BLaER1 (cell line): ENCODE results near the gene TRANK1.
"Not testable (repeated sequence)": the region's sequence is repeated elsewhere in the genome, so short reads cannot be mapped to it uniquely, and the experiment has no call there.

Experiments used
- H3K27ac ChIP-seq: shearing (Covaris generic); formaldehyde crosslinking; 2 replicates; pipeline ENCODE4 v1.8.1; 2022
- H3K27me3 ChIP-seq: shearing (Covaris generic); formaldehyde crosslinking; 2 replicates; pipeline ENCODE4 v1.8.1; 2022
- H3K36me3 ChIP-seq: shearing (Covaris generic); formaldehyde crosslinking; 2 replicates; pipeline ENCODE4 v1.8.1; 2022
- H3K4me1 ChIP-seq: shearing (Covaris generic); formaldehyde crosslinking; 2 replicates; pipeline ENCODE4 v1.8.1; 2022
- H3K4me2 ChIP-seq: shearing (Covaris generic); formaldehyde crosslinking; 2 replicates; pipeline ENCODE4 v1.8.1; 2022
- H3K4me3 ChIP-seq: shearing (Covaris generic); formaldehyde crosslinking; 2 replicates; pipeline ENCODE4 v1.8.1; 2022
- H3K9ac ChIP-seq: shearing (Covaris generic); formaldehyde crosslinking; 2 replicates; pipeline ENCODE4 v1.8.1; 2022
- H3K9me3 ChIP-seq: shearing (Covaris generic); formaldehyde crosslinking; 2 replicates; pipeline ENCODE4 v1.8.1; 2022
- H4K20me1 ChIP-seq: shearing (Covaris generic); formaldehyde crosslinking; 2 replicates; pipeline ENCODE4 v1.8.1; 2022
- Cebpa-rat ChIP-seq: shearing (Covaris generic); IDR thresholded peaks from 2 replicates; pipeline ENCODE4 v1.8.1; 2022

The TRANK1 gene

DNA sequence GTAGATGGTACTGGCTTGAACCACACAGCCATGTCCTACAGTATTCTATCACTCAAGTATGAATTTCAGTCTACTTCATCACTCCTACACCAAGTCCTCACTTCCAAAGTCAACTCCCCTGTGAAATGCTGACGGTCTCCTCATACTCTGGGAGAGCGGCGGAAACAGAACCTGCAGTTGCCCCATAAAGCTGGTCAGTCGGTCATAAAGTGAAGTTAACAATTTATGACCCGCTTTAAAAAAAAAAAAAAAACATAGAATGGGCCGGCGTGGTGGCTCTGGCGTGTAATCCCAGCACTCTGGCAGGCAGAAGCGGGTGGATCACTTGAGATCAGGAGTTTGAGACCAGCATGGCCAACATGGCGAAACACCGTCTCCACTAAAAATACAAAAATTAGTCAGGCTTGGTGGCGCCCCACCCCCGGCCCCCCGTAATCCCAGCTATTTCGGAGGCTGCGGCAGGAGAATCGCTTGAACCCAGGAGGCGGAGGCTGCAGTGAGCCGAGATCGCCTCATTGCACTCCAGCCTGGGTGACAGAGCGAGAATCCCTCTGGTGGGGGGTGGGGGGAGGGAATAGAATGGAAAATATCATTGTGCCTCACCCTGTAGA, 2.1 kb downstream of the TRANK1 start:
- no peak overlapping the region for H3K27ac ChIP-seq

DNA sequence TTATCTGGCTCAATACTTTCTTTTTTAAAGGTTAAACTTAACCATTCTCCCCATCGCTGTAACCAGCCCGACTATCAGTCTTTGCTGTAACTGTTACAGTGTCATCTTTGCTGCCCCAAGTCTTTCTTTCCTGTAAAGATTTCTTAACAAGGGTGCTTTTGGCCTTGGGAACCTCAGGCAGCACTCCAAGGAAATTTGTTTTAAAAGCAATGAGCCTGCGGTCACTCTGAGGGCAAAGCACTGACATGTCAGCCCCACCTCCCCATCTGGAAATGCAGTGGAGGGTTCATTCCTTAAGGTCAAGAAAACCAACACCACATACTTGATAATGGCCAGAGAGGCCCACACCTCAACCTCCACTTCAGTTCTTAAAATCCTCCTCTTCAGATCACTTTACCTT, 3.2 kb downstream of the TRANK1 start:
- Histone ChIP-seq H3K27me3 (no peaks in the 10 kb centered on the region; the same call in 1 of the 2 replicates), H3K4me2 (no peak overlapping the region), H3K9me3 (peaks cover 16% of the 10 kb centered on the region)

More for the DNA sequence above, 2.1 kb downstream of the TRANK1 start:
- Histone ChIP-seq H3K36me3 (no peaks in the 10 kb centered on the region), H3K9ac (no peak overlapping the region), H3K4me2 (no peak overlapping the region), H3K4me1 (peaks cover 18% of the 10 kb centered on the region), H4K20me1 (no peaks in the 10 kb centered on the region), H3K27me3 (no peaks in the 10 kb centered on the region; the same call in 1 of the 2 replicates), H3K4me3 (no peak overlapping the region), H3K9me3 (peaks cover 27% of the 10 kb centered on the region)
- no peak for TF ChIP-seq Cebpa-rat

DNA sequence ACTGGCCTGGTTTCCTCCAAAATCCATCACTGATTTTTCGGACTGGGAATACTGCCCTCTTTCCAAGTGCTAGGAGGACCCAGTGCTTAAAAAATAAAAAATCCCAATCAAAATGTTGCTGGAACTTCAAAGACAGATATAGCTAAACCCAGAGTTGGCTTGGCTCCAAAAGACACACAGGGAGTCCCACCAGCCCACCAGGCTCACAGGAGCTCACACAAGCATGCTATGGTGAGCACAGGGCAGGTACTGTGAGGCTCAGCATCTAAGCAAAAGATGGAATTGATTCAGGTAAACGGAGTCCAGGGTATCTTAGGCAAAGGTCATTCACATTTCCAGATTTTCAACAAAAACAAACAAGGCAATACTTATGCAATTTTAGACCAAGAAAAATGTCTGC, 3.7 kb downstream of the TRANK1 start:
- Histone ChIP-seq H3K9me3 (peaks cover 11% of the 10 kb centered on the region), H3K36me3 (no peaks in the 10 kb centered on the region), H3K27me3 (no peaks in the 10 kb centered on the region; the same call in 1 of the 2 replicates), H3K4me2 (no peak overlapping the region), H3K27ac (no peak overlapping the region), H3K9ac (no peak overlapping the region), H3K4me1 (peaks cover 18% of the 10 kb centered on the region), H3K4me3 (no peak overlapping the region), H4K20me1 (no peaks in the 10 kb centered on the region)
- no peak for TF ChIP-seq Cebpa-rat

More for the DNA sequence above, 3.2 kb downstream of the TRANK1 start:
- H3K9ac ChIP-seq, result no peak overlapping the region
- no peak for TF ChIP-seq Cebpa-rat
- peaks cover 18% of the 10 kb centered on the region for H3K4me1 ChIP-seq
- H4K20me1 ChIP-seq, result no peaks in the 10 kb centered on the region
- no peak overlapping the region for H3K27ac ChIP-seq
- H3K36me3 ChIP-seq, result no peaks in the 10 kb centered on the region
- no peak overlapping the region for H3K4me3 ChIP-seq

DNA sequence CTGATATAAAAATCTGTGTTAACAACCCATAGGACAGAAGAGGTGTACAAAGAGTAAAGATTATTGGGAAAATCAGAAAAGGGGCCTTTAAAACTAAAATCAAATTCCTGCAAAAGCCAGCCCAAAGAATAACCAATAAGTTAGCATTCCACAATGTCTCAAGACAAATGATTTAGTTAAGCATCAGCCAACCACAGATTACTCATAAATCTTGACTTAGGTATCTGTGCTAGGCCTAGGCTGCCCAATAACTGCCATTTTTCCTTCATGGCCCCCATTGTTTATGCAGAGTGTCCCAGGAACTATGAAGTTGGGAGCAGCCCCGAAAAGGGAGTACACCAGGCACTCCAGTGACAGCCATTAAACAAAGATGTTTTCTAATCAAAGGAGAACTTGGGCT, 7.4 kb downstream of the TRANK1 start:
- H3K27me3 ChIP-seq, result no peaks in the 10 kb centered on the region
- TF ChIP-seq Cebpa-rat, result no peak
- H3K27ac ChIP-seq, result no peak overlapping the region
- H3K9me3 ChIP-seq, result no peaks in the 10 kb centered on the region
- peaks cover 18% of the 10 kb centered on the region; the same call in 1 of the 2 replicates for H3K4me1 ChIP-seq
- H3K36me3 ChIP-seq, result peaks cover 26% of the 10 kb centered on the region
- H3K9ac ChIP-seq, result no peak overlapping the region
- H3K4me3 ChIP-seq, result no peak overlapping the region
- no peaks in the 10 kb centered on the region for H4K20me1 ChIP-seq
- no peak overlapping the region for H3K4me2 ChIP-seq

DNA sequence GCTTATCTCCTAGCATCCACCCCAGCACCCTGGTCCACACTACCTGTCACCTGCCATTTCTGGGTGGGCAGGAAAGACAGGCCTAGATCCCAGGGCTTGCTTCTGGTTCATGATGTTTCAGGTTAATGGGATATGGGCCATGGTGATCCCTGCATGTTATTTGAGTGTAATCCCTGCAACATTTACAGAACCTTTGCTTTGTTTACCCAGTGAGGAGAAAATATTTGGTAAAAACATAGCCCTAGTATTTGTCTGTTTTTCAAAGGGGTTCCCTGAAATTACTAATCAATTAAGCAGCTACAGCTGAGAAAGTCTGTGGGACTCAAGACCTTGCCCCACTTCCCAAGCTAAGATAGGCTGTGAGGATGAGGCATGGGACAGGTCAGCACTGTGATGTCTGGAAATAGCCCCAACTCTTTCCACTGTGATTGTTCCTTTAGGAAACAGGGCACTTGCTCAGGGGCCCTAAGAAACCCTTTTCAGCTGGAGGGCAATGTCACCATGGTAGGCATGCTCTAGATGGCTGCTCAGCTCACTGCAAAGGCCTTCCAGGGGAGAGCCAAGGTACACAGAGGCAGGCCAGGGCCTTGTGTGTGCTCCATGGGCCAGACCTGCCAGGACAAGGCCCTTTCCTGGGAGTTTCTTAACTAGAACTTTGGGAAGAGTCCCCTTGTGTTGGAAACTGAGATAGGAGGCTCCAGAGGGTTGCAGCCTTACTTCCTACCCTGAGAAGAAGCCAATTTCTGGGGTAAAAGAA, 11.1 kb downstream of the TRANK1 start:
- H3K4me3 ChIP-seq, result no peak overlapping the region
- no peak overlapping the region for H3K9ac ChIP-seq
- H3K27me3 ChIP-seq, result no peaks in the 10 kb centered on the region
- H3K27ac ChIP-seq, result peak overlapping the region; percentile 47; the same call in 1 of the 2 replicates
- peaks cover 16% of the 10 kb centered on the region; the same call in 1 of the 2 replicates for H3K4me1 ChIP-seq
- no peak for TF ChIP-seq Cebpa-rat
- 0 out of 2 replicates have a peak overlapping the region, but pooled peaks have one; percentile 17 for H3K4me2 ChIP-seq
- peaks cover 40% of the 10 kb centered on the region for H3K36me3 ChIP-seq
- no peaks in the 10 kb centered on the region for H3K9me3 ChIP-seq
- H4K20me1 ChIP-seq, result no peaks in the 10 kb centered on the region

DNA sequence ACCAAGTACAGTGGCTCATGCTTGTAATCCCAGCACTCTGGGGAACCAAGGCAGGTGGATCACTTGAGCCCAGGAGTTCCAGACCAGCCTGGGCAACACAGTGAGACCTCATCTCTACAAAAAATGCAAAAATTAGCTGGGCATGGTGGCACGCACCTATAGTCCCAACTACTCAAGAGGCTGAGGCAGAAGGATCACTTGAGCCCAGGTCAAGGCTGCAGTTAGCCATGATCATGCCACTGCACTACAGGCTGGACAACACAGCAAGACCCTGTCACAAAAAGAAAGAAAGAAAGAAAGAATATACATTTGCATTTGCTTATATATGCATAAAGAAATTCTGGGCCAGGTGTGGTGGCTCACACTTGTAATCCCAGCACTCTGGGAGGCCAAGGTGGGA, 13.4 kb downstream of the TRANK1 start:
- H3K4me1 ChIP-seq, result peaks cover 15% of the 10 kb centered on the region; the same call in 1 of the 2 replicates
- not testable (repeated sequence) for H4K20me1 ChIP-seq, H3K9ac ChIP-seq

DNA sequence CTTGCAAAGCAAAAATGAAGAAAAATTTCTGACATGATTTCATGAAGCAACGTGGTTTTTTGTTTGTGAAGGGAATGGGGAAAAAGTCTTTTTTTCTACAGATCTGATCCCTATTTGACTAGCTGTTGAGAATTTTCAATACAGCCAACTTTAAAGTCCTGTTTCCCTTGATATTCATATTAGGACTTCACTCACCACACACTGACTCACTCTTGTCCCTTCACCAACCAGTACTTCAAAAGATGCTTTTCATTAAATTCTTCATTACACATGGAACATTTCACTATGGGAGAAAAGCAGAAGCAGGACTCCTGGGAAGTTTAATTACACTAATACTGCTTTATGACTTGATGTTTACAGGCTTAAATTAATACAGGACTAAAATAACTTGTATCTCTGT, 16.6 kb downstream of the TRANK1 start:
- no peaks in the 10 kb centered on the region for H4K20me1 ChIP-seq
- no peaks in the 10 kb centered on the region for H3K27me3 ChIP-seq
- H3K4me3 ChIP-seq, result no peak overlapping the region
- H3K9ac ChIP-seq, result no peak overlapping the region
- H3K36me3 ChIP-seq, result peaks cover 14% of the 10 kb centered on the region
- TF ChIP-seq Cebpa-rat, result no peak
- no peaks in the 10 kb centered on the region for H3K9me3 ChIP-seq
- H3K4me2 ChIP-seq, result no peak overlapping the region
- no peak overlapping the region for H3K27ac ChIP-seq
- H3K4me1 ChIP-seq, result peaks cover 39% of the 10 kb centered on the region

More for the DNA sequence above, 13.4 kb downstream of the TRANK1 start:
- H3K27ac ChIP-seq, H3K27me3 ChIP-seq, H3K9me3 ChIP-seq, H3K4me2 ChIP-seq, H3K4me3 ChIP-seq: not testable (repeated sequence)
- H3K36me3 ChIP-seq, result peaks cover 40% of the 10 kb centered on the region

DNA sequence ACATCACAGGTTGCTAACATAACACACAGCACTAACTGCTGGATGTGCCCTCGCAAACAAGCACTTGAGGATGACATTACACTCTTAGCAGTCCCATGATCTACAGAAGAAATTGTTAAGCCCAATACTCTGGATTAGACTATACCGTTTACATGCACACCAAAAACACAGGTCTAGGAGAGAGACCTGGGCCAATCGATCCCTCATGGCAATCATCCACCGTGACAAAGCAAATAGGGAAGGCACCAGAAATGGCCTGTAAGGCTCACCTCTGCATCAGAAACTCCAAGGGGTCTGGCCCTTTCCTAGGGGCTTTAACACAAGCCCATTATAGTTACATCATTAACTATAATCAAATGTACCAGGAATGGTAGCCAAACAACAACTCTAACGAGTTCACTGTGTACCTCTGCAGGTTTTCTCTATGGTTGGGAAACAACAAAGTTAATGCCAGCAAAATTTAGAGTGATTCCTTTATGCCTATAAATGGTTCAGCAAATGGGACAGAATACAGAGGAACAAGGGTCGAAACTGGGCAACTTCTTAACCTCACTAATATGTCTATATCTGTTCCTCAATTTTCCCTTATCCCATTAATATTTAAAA, 18.5 kb downstream of the TRANK1 start:
- H3K27ac ChIP-seq, result no peak overlapping the region

DNA sequence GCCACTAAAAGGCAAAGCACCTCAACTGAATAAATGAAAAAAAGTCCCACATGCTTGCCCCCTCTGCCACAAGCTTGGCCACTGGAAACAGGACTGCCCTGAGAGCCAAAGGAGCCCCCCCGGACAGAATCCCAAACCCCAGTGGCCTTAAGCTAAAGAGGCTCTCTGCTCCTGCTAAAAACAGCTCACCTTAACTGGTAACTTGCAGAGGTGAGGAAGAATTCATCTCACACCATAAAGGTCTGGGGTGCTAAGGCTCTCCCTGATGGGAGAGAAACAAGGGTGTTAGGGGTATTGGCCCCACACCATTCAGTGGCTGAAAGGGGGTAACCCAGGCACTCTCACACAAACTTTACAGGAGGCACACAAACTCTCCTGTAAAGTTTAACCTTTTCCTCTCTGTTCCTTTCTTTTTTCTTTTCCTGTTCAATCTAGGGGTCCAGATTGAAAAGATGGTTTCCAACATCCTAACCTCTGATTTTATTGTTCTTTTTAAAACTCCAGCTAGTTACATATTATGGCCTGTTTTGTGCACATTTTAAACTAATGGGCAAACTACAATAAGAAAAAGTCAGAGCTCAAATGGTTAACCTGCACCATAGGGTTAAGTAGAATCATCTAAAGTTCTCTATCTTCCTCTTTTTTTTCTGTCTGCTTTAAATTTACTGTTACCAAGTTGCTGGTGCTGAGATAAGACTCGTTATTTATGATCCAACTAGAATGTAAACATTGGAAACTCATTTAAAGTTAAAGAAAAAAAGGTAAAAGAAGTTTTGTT, 19.9 kb downstream of the TRANK1 start:
- peak overlapping the region; percentile 23; the same call in 1 of the 2 replicates for H3K9ac ChIP-seq
- no peaks in the 10 kb centered on the region for H3K27me3 ChIP-seq
- TF ChIP-seq Cebpa-rat, result no peak
- H4K20me1 ChIP-seq, result no peaks in the 10 kb centered on the region
- H3K4me1 ChIP-seq, result peaks cover 42% of the 10 kb centered on the region
- peak overlapping the region; percentile 77 for H3K4me2 ChIP-seq
- H3K9me3 ChIP-seq, result peaks cover 21% of the 10 kb centered on the region
- H3K36me3 ChIP-seq, result peaks cover 27% of the 10 kb centered on the region
- peak overlapping the region; percentile 63 for H3K27ac ChIP-seq
- H3K4me3 ChIP-seq, result peak overlapping the region; percentile 37; the same call in 1 of the 2 replicates

More for the DNA sequence above, 18.5 kb downstream of the TRANK1 start:
- TF ChIP-seq Cebpa-rat, result no peak
- Histone ChIP-seq H3K9ac (no peak overlapping the region), H3K27me3 (no peaks in the 10 kb centered on the region), H4K20me1 (no peaks in the 10 kb centered on the region), H3K4me3 (no peak overlapping the region), H3K36me3 (peaks cover 18% of the 10 kb centered on the region), H3K4me1 (peaks cover 42% of the 10 kb centered on the region), H3K4me2 (no peak overlapping the region), H3K9me3 (peaks cover 6% of the 10 kb centered on the region)
